Activated CD8-positive, alpha-beta memory T cell treated with anti-CD3 and anti-CD28 coated beads, Interleukin-2, amount 50 U/mL, for 4 hours (primary cell): ENCODE data around the gene NF1.
"Not testable (repeated sequence)": the region's sequence is repeated elsewhere in the genome, so short reads cannot be mapped to it uniquely, and the experiment has no call there.

Experiments
- DNase-seq: peaks from one replicate; pipeline ENCODE4 v3.0.0-alpha.2; 2020

Gene NF1

DNA sequence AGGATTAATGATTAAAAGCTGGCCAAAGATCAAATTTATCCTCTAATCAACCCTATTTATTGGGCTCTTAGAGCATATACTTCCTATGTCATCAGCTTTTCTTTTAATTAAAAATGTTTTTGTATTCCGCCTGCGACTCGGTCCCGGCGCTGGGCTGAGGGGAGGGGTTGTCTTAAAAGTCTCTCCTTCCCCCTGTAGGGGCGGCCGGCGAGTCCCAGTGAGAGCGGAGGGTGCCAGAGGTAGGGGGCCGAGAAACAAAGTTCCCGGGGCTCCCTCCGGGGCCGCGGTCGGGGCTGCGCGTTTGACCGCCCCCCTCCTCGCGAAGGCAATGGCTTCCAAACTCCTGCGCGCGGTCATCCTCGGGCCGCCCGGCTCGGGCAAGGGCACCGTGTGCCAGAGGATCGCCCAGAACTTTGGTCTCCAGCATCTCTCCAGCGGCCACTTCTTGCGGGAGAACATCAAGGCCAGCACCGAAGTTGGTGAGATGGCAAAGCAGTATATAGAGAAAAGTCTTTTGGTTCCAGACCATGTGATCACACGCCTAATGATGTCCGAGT, 250.5 kb downstream of the NF1 start:
- not testable (repeated sequence) for DNase-seq

DNA sequence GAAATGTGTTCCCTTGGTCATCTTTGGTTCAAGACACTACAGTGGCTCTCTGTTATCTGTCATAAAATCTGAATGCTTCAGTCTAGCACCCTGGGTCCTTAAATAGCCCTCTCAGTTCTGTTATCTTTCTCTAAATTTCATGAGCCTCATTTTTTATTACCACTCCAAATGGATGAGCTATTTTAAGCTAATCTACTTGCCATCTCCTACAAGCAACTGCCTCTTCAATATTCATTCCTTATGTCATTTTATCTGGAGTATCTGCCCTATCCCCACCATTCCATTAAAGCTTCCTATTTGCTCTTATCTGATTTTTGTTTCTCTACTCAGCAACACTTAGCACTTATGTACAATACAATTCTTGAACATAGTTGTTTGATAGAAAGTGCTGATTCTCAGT, 254.7 kb downstream of the NF1 start:
- no peak for DNase-seq

GRCh38 chr17:31355935-31356334, 261.2 kb downstream of the NF1 start:
- DNase-seq = no peak

DNA sequence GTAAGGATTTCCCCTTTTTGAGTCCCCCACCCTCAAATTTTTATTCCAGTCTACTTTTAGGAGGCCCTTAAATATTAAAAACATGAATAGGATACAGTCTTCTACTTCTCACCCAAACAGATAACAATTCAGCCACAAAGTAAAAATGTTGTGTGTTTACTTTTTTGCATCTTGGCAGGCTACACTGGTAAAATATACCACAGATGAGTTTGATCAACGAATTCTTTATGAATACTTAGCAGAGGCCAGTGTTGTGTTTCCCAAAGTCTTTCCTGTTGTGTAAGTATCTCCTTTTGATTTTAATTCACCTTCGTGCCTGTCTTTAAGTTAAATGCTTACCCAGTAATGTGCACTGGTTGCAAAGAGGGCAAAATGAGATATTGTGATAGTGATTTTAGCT, 262.3 kb downstream of the NF1 start:
- DNase-seq = no peak

- no peak for DNase-seq
Measured at GRCh38 chr17:31357839-31358394, 263.1 kb downstream of the NF1 start.

- no peak for DNase-seq
Measured at GRCh38 chr17:31364012-31364411, 269.2 kb downstream of the NF1 start.

- DNase-seq = no peak
Measured at GRCh38 chr17:31366088-31366487, 271.3 kb downstream of the NF1 start.

DNA sequence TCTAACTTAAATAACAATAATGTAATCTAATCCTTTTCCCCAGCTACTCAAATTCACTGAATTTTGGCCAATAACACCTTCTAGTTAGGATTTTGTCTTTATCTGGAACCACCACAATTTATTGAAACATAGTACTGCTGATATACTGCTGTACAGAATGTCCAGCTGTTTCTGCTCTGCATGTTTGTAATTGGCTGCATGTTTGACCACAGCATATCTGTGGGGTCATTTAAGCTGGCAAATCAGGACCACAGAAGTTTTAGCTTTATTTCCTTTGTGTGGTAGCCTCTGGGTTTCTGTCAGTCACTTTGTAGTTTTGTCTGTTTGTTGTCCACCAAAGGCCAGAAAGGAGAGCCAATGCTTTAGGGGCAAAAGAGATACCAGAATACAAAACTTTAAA, 274.5 kb downstream of the NF1 start:
- DNase-seq = no peak

GRCh38 chr17:31371511-31372097, 276.8 kb downstream of the NF1 start:
- DNase-seq = no peak

- DNase-seq = no peak
Measured at GRCh38 chr17:31373150-31374093, 278.6 kb downstream of the NF1 start.

- no peak for DNase-seq
Measured at GRCh38 chr17:31374094-31374447, 279.3 kb downstream of the NF1 start.

- no peak for DNase-seq
Measured at GRCh38 chr17:31374503-31374902, 279.7 kb downstream of the NF1 start.

DNA sequence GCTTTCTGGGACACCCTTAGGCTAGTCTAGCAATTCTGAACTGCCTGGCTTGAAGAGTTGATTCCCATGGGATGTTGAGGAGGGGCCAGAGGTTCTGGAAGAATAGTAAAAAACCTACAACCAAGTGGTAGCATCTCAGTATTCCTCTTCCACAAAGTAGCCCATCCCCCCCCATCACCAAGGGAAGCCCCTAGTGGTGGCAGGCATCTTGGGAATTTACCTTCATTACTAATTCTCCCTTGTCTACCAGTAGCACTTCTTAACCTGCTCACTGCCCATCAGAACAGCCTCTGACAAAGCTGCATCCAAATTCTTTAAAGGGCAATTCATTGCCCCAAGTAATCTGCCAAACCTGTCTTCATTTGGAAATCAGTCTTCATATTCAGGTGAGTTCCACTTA, 283.9 kb downstream of the NF1 start:
- DNase-seq = no peak

DNA sequence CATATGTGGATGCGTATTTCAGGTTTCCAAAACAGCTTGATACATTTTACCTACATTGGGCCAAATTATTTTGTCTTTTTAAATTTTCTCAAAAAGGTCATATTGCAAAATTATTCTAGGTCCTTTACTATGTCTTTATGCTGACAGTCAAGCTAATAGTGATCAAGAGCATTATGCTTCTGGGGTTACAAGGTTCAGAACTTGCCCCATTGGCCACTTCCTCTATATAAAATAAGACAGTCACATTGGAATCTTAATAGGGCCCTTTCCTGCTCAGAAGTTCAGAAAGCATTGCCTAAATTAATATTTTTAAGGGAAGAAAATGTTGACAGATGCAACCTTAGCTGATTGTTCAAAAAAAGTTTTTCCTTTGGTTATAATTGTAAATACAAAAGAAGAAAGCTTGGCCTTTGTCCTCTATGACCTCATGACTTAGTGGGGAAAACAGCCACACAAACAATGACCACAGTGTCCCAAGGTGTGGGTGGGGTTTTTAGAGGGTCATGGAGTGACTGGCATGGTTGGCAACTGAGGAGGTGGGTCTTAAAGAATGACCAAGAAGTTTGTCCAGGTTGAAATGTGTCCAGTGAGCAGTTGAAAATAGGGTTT, 284.9 kb downstream of the NF1 start:
- no peak for DNase-seq

DNA sequence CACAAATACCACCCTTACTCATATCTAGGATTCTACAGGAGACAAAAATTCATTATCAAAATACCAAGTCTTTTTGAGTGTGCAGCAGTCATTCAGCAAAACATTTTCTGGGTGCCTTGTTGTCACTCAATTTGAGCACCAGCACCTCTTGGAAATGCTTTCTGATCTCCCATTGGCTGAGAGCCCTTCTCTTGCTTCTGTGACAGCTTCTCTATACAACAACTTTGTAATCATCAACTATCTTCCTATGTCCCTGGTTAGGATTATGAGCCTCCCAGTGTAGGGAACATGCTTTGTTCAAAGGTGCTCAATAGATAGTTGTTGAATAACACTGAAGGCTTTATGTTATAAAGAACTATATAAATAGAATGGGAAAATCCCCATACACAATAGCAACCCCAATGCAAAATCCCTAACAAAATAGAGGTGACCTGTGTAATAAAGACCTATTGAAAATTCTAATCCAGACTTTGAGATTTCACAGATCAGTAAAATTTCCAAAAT, 286.4 kb downstream of the NF1 start:
- DNase-seq = no peak

- DNase-seq = not testable (repeated sequence)
Measured at GRCh38 chr17:31382668-31383275, 288.0 kb downstream of the NF1 start.

DNA sequence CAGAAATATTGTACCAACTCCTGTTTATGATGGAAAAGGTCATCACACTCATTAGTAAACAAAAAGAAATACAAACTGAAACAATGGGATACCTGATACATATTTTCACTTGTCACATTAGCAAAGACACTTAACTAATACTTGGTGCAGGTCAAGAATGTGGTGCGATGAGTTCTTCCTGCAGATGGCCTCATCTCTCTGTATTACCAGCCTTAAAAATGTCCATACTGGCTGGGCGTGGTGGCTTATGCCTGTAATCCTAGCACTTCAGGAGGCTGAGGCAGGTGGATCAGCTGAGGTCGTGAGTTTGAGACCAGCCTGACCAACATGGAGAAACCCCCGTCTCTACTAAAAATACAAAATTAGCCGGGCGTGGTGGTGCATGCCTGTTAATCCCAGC, 288.7 kb downstream of the NF1 start:
- DNase-seq = not testable (repeated sequence)

GRCh38 chr17:31385428-31386285, 290.9 kb downstream of the NF1 start:
- no peak for DNase-seq

GRCh38 chr17:31386542-31387075, 291.8 kb downstream of the NF1 start:
- DNase-seq = no peak

DNA sequence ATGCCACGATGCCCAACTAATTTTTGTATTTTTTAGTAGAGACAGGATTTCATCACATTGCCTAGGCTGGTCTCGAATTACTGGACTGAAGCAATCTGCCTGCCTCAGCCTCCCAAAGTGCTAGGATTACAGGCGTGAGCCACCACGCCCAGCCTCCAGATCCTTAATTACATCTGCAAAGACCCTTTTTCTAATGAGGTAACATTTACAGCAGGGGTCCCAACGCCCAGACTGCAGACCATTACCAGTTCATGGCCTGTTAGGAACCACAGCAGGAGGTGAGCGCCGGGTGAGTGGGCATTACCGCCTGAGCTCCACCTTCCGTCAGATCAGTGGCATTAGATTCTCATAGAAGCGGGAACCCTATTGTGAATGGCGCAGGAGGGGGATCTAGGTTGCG, 292.7 kb downstream of the NF1 start:
- DNase-seq = no peak

- DNase-seq = no peak
Measured at GRCh38 chr17:31388351-31388750, 293.6 kb downstream of the NF1 start.
